ENCODE data around the gene DAPK2.

- TF ChIP-seq CTCF (IDR thresholded peaks at IDR 0.05) (no peak), POLR2A (IDR thresholded peaks at IDR 0.05) (no peak)
These were observed 36.5 kb upstream of the DAPK2 start for GRCh38 chr15:64082757-64083156.

All from Peyer's patch (tissue), 4 donors.